ENCODE measurements around the gene CCDC170.

Gene CCDC170

GRCh38 chr6:151549790-151550189, 56.0 kb downstream of the CCDC170 start:
- Histone ChIP-seq H3K4me1 (no peaks in the 10 kb centered on the region), H3K79me2 (no peaks in the 10 kb centered on the region), H3K36me3 (ENCODE audit: control insufficient read depth, insufficient read depth, low read length) (no peaks in the 10 kb centered on the region), H3K4me3 (ENCODE audit: low read depth, low read length) (no peak overlapping the region), H3K9me3 (ENCODE audit: control insufficient read depth, low read length) (no peaks in the 10 kb centered on the region), H3K27ac (no peak overlapping the region), H2AFZ (no peak overlapping the region), H3K27me3 (ENCODE audit: control insufficient read depth, insufficient read depth, low read length) (no peaks in the 10 kb centered on the region), H3K4me2 (ENCODE audit: low read length) (no peak overlapping the region), H3K9ac (no peak overlapping the region)
- no peak for TF ChIP-seq CTCF (IDR thresholded peaks at IDR 0.05)

GRCh38 chr6:151550618-151551017, 56.8 kb downstream of the CCDC170 start:
- Histone ChIP-seq H3K27me3 (ENCODE audit: control insufficient read depth, insufficient read depth, low read length) (no peaks in the 10 kb centered on the region), H3K79me2 (no peaks in the 10 kb centered on the region), H3K4me2 (ENCODE audit: low read length) (no peak overlapping the region), H3K9me3 (ENCODE audit: control insufficient read depth, low read length) (no peaks in the 10 kb centered on the region), H3K27ac (no peak overlapping the region), H3K36me3 (ENCODE audit: control insufficient read depth, insufficient read depth, low read length) (no peaks in the 10 kb centered on the region), H3K4me1 (no peaks in the 10 kb centered on the region), H3K9ac (no peak overlapping the region), H2AFZ (no peak overlapping the region), H3K4me3 (ENCODE audit: low read depth, low read length) (no peak overlapping the region)
- no peak for TF ChIP-seq CTCF (IDR thresholded peaks at IDR 0.05)

- H3K4me3 ChIP-seq (ENCODE audit: low read depth, low read length), result no peak overlapping the region
- H3K4me1 ChIP-seq, result no peaks in the 10 kb centered on the region
- H2AFZ ChIP-seq, result no peak overlapping the region
- no peaks in the 10 kb centered on the region for H3K36me3 ChIP-seq (ENCODE audit: control insufficient read depth, insufficient read depth, low read length)
- H3K27ac ChIP-seq, result no peak overlapping the region
- no peak for TF ChIP-seq CTCF (IDR thresholded peaks at IDR 0.05)
- H3K4me2 ChIP-seq (ENCODE audit: low read length), result no peak overlapping the region
- H3K9ac ChIP-seq, result no peak overlapping the region
- H3K79me2 ChIP-seq, result no peaks in the 10 kb centered on the region
- H3K9me3 ChIP-seq (ENCODE audit: control insufficient read depth, low read length), result no peaks in the 10 kb centered on the region
- no peaks in the 10 kb centered on the region for H3K27me3 ChIP-seq (ENCODE audit: control insufficient read depth, insufficient read depth, low read length)
These were observed 57.5 kb downstream of the CCDC170 start for GRCh38 chr6:151551223-151551857.

GRCh38 chr6:151553416-151554165, 59.8 kb downstream of the CCDC170 start:
- no peak for TF ChIP-seq CTCF (IDR thresholded peaks at IDR 0.05)
- Histone ChIP-seq H3K79me2 (no peaks in the 10 kb centered on the region), H2AFZ (no peak overlapping the region), H3K27me3 (ENCODE audit: control insufficient read depth, insufficient read depth, low read length) (no peaks in the 10 kb centered on the region), H3K4me3 (ENCODE audit: low read depth, low read length) (no peak overlapping the region), H3K4me2 (ENCODE audit: low read length) (no peak overlapping the region), H3K9ac (no peak overlapping the region), H3K36me3 (ENCODE audit: control insufficient read depth, insufficient read depth, low read length) (no peaks in the 10 kb centered on the region), H3K4me1 (no peaks in the 10 kb centered on the region), H3K9me3 (ENCODE audit: control insufficient read depth, low read length) (peaks cover 2% of the 10 kb centered on the region), H3K27ac (no peak overlapping the region)
